Measurements from ENCODE around the gene MT4.

MT4 gene

DNA sequence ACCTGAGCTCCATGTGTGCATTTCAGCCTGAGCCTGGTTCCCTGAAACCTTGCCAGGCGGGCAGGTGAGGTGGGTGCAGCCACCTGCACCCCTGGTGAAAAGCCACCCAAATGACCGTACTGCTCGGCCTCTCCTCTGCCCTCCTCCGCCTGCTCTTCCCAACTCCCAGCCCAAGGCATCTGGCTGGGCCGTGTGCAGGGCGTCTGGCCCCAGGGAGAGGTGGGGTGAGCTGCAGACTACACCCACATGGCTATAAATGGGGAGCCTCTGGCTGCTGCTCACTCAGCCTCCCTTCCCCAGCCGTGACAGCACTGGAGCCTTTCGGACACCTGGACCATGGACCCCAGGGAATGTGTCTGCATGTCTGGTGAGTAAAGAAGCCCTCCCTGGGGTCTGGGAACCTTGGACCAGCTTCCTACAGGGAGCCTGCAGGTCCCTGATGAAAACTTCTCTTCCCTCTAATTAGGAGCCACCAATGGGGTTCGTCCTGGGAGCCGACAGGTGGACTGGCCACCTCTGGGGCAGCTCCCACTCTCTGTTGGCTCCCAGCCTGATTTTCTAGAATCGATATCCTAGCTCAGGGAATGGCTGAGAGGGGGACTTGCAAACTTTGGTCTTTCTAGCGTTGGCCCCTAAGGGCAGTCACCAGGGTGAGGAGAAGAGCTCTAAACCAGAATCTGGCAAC, at the start of gene MT4:
Gene MT4, plus strand, starts transcription at position 281 of the 685 bp plus-strand sequence. Its CDS starts 56 bp downstream, at position 337.
- DNase-seq, result no peak

DNA sequence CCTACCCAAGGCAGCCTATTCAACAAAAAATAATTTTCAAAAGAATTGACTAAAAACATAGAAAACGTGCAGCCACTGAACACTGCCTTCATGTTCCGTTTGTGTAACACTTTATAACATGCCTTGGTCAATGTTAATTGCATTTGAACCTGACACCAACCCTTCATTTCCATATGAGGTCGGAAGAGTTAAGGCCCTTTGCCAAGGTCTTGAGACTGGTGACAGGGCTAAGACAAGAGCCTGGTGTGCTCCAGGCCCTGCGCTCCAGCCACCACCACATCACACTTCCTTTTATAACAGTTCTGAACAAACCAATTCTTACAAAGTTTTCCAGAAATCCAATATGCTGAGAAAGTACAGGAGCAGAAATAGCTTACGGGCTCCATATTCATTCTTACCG, 49.2 kb upstream of the MT4 start:
- no peak for DNase-seq

DNA sequence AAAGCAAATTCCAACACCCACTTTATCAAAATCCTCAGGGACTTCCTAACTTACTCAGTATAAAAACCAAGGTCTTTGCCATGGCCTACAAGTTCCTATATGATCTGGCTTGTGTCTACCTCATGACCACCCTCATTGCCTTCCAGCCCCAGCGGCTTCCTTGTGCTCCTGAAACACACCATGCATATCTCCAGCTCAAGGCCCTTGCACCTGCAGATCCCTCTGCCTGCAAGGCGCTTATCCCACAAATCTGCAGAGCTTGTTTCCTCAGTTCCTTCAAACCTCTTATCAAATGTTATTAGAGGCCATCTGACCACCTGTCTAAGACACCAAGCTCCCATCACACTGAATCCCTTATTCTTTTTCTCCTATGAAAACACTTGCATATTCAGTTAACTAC, 47.7 kb upstream of the MT4 start:
- no peak for DNase-seq

DNA sequence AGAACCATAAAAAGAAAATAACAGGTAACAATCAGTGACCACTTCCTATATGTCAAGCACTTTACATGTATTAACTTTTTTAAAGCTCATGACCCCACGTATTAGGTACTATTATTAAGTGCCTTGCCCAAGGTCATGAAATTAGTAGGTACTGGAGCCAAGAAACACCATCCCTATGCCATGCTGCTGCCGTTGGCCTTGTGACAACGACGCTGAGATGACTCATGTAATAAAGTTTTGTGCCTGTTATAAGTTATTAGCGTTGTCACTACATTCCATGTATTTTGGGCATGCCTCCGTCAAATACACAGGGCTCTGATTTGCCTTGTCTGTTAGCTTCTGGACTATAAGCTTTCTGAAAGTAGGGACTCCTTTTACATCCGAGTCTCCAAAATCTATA, 46.4 kb upstream of the MT4 start:
- DNase-seq, result no peak

DNA sequence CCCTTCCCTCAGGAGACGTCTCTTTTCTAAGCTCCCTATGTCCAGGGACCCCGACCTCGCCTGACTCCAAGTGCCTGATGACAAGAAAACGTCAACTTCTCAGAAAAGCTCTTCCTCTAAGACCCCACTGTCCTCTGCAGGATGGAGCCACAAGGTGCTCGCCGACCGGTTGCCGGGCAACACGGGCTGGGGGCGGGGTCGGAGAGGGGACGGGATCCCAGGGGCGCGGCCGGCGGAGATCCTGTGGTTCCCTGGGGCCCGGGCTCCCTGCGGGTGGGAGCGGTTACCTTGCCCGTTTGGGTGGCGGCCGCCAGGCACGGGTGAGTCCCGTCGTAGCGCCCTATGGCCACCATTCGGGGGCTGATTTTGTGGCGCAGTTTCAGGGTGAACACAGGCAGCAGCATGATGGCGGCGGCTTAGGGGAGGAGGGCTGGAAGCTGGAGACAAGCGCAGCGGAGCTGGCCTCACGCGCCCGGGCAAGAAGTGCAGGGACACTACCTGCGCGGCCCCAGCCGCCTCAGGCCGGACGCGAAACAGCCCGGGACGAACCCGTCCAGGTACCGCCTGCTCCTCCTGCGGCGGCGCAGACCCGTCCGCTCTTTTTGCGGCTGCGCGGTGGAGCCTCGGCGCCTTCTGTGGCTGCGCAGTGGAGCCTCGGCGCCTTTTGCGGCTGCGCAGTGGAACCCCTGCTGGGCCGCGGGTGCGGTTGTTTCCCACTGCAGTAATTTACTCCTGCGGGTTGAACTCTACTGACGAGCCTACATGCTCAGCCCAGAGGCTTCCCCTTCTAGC, 45.2 kb upstream of the MT4 start, which contains the start of gene BBS2:
Gene BBS2, minus strand, starts transcription at position 566 of the 792 bp plus-strand sequence. Its CDS starts 162 bp downstream, at position 404.
- peak; percentile 97 for DNase-seq

DNA sequence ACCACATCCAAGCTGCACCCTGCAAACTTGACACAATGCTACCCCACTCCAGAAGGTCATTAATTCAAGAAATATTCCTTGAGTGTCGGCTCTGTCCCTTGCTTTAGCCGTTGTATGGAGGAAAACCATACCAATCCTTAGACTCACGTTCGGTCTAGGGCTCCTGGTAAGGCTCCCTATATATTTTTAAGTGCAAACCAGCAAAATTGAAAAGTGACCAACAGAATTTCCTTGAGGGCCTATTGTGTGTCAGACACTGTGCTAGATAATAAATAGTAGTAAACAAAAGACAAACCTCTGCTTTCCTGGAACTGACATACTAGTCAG, 44.7 kb upstream of the MT4 start:
- no peak for DNase-seq

DNA sequence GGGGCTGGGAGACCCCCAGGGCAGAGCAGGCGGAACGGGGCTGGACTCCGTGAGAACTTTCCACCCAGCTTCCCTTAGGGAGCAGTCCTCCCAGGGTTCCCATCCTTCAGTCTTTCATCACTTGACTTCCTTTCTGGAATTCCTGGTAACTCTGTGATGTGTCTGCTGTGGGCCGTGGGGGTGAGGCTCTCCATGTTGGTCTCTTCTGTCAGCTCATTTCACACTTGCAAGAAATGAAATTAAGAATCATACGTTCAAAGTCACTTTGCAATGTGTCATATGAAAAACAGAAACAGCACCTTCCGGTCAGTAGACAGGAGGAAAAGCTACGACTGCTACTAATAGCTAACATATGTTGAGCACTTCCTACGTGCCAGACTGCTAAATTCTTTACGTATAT, 39.6 kb upstream of the MT4 start:
- no peak for DNase-seq

DNA sequence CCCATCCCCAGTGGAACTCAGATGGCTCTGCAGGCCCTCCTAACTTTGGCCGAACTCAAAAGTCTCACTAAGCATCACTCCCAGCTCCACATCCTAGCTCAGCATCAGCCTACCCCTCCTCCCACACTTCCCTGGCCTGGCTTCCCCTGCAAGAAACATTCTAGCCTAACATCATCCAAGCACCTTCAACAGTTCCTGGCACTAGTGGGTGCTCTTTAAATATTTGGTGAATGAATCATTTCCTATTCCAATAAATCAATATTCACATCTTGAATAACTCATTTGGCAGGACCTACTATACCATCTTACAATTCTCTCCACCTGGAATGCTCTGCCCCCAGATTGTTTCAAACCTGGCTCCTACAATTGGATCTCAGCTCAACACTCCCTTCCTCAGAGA, 34.0 kb upstream of the MT4 start:
- no peak for DNase-seq

DNA sequence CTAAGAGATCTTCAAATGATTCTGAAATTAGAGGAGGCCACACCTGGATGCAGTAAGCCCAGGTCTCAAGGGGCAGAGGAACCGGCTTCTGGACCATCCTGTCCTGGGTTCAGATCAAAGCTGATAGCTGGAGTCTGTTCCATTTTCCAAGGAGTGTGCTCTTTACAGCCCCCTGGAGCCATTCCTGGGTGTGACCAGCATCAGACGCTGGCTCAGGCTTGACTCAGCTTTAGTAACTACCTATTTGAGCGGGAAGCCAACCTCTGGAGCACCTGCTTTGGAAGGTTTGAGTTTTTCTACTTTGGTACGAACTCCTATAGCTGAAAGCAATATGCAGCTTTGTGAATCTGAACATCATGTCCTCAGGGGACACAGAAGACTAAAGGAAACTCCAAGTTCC, 32.2 kb upstream of the MT4 start:
- no peak for DNase-seq

DNA sequence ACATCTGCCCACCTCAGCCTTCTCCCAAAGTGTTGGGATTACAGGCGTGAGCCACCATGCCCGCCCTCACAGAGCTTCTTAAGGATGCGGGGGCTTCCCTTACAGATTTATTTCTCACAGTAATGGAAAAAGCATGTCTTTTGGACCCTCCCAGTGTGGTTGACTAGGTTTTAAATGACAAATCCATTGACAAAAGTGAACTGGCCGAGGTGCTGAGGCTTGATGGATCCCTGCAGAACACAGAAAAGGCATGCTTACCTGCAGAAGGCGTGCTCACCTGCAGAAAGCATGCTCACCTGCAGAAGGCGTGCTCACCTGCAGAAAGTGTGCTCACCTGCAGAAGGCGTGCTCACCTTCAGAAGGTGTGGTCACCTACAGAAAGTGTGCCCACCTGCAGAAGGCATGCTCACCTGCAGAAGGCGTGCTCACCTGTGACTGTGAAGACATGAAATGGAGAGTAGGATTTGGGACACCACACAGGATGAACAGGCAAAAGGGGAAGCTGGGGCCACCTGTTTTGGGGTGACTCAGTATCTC, 30.0 kb upstream of the MT4 start:
- no peak for DNase-seq

DNA sequence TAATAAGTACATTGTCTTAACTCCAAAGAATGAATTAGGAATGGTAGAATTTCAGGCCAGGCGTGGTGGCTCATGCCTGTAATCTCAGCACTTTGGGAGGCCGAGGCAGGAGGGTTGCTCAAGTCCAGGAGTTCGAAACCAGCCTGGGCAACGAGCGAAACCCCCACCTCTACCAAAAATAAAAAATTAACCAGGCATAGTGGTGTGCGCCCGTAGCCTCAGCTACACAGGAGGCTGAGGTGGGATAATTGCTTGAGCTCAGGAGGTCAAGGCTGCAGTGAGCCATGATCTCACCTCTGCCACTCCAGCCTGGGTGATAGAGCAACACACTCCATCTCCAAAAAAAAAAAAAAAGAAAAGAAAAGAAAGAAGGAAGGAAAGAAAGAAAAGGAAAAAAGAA, 26.5 kb upstream of the MT4 start:
- DNase-seq, result no peak

DNA sequence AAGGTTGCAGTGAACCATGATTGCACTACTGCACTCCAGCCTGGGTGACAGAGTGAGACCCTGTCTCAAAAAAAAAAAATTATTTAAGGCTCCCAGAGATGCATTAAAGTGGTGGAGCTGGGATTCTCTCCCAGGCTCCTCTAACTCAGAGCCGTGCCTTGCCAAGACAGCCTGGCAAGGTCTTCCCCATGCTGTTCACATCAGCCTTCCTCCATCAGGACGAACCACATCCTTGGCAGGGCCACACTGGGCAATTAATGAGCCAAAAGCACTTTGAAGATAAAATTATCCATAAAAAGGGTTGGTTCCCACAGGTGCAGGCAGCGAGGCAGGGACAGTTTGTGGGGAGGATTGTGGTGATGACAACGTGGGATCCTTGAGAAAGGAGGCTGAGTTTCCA, 25.2 kb upstream of the MT4 start:
- DNase-seq, result no peak

DNA sequence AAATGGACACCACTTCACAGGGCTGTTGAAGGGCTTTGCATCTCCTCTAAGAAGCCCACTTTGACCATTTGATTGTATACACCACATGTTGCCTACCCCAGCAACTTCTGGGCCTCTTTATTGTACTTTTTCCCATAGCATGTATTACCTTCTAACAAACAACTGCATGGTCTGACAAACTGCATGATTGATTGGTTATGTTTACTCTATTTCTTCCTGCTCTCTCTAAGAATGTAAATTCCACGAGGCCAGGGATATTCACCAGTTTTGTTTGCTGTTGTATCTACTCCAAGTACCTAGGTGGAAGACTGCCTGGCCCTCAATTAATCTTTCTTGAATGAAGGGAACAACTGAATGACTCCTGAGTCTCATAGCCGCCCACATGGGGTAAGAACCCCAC, 22.8 kb upstream of the MT4 start:
- DNase-seq, result no peak

DNA sequence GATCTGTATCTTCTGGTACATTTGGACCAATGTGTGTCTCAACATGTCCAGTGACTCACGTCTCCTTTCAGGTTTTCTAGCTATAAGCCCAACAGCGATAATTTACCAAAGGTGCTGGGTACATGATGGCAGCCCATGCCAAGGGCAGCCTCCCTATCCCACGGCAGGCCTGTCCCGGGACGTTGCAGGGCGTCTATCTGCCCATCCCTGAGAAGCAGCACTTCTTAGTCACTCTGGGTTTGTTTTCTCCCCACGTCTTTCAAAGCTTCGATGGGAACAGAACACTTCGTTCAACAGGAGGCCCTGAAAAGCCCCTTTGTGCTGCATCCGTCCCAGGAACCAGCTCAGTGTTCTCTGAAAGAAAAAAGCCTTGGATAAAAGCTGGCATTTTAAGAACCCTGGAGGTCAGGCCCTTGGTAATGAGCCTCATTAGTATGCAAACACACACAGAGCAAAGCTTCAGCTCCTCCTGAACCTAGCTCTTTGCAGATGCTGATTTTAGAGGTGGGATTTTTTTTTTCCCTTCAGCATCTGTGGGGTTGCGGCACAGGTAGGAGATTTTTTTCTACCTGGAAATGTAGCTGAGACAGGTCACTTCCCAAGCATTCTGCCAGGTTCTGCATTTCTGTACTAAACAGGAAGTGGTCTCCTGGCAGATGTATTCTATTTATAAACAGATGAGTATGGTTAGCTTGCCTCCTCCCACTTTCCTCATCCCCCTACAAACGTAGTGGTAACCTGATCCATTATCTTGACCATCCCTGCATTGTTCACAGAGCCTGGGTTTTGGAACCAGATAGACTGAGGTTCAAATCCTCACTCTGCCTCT, 17.5 kb upstream of the MT4 start:
- peak; percentile 69 for DNase-seq

DNA sequence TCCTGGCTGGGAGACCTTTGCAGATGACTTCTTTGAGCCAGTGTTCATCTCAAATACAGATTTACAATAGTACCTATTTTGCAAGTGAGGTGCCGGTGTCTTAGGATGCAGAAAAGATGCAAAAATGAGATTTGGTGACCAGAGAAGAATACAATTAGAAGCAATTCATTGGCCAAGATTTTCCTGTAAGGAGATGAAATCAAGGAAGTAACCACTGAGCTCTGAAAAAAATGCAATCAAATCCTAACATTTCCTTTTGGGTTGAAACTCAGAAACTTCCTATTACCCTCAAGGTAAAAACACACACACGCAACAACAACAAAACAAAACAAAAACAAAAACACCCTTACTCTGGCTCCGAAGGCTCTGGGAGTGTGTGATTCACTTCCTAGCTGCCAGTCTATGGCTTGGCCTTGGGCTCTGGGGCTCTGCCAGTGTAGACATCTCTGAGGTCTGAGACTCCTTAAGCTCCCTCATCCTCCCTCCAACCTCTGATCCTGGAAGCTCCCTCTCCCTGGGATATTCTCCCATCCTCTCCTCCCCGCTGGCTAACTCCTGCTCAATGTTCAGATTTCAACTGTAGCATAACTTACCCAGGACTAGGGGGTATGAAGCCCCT, 16.8 kb upstream of the MT4 start:
- no peak for DNase-seq

DNA sequence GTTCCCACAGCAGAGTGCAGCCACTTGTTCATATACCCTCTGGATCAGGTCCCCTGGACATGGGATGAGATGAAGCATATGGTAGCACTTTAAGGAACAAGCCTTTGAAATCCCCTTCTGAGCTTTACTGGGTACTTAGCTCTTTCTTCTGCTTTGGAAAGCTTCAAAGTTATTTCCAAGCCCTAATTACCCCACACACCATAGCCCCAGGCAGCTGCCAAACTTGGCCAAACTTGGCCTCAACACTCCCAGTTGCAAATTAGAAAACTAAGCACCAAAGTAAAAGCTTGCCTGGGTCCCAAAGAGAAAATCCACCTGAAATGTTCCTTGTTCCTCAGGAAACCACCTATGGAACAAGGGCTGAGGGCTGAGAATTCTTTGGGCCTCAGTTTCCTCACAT, 15.7 kb upstream of the MT4 start:
- DNase-seq, result no peak

DNA sequence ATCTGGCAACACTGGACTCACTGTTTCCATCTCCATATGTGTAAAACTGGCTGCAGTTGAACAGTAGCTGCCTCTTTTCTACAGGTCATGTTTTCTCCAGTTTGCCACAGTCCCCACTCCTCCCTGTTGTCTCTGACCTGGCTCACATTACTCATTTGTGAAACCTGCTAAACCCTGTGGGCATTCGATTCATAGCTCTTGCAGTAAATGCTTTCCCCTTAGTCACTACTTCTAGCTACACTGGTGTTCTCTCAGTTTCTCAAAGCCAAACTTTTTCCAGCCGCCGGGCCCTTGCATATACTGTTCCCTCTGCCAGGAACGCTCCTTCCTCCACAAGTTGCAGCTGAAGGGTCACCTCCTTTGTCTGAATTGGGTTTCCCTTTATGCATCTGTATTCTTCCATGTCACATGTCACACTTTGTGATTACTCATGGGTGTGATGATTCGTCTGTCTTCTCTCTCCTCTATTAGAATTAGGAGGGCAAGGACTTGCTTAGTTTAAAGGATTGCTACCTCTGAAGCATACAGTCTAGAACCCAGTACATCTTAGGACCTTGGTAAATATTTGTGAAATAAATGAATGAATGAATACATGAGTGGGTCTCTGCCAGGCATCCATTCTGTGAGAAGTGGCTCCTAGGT, 15.0 kb upstream of the MT4 start:
- DNase-seq, result no peak

DNA sequence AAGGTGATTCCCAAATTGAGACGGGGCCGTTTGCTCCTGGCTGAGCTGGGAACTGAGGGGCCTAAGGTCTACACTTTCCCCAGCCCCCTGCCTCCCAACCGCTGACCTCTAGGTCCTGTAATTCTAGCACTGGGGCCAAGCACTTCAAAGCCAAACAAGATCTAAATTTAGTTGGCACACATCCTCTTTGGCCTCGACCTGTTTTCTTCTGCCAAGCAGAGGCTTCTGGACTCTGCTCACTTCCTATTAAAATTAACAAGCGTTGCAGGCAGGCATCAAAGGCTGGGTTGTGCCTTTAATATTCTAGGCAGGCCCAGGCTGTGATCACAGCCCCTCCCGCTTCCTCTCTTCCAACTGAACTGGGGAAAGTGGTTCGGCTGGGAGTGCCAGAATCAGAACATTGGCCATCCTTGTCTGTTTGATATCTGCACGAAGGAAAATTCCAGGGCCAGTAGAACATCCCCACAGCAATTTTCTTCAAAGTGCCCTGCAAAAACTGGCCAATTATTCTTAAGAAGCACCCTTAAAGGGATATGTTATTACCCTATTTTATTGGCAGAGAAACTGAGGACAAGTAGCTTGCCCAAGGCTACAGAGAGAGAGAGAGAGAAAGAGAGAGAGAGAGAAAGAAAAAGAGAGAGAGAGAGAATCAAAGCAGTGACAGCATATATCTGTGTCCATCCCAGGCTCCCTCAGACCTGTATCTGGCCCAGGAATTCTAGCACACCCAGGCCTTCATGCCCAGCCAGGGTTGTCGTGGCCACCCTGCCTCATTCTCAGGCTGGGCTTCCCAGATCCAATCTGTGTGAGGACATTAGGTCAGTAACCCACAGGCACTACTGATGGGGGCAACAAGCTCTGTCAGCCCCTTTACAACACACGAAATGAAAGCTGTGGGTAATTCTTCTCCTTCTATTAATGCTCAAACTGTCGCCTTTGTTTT, 12.8 kb upstream of the MT4 start:
- DNase-seq, result peak; percentile 80

DNA sequence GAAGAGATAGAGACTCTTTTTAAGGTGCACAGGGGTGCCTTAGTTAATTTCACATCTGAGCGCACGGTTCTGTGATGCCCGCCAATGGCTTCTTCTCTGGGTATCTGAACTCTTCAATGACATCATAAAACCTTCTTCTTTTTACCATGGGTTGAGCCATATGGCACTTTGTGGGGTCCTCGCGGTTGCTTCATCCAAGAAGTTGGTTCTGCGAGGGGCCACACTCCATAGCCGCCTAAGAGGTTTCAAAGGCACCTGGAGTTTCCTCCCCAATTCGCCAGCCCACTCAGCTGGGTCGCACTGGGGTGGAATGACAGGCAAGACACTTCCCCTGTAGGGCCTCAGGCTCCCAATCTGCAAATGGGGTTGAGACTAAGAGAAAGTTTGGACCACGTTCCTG, 10.4 kb upstream of the MT4 start:
- no peak for DNase-seq

DNA sequence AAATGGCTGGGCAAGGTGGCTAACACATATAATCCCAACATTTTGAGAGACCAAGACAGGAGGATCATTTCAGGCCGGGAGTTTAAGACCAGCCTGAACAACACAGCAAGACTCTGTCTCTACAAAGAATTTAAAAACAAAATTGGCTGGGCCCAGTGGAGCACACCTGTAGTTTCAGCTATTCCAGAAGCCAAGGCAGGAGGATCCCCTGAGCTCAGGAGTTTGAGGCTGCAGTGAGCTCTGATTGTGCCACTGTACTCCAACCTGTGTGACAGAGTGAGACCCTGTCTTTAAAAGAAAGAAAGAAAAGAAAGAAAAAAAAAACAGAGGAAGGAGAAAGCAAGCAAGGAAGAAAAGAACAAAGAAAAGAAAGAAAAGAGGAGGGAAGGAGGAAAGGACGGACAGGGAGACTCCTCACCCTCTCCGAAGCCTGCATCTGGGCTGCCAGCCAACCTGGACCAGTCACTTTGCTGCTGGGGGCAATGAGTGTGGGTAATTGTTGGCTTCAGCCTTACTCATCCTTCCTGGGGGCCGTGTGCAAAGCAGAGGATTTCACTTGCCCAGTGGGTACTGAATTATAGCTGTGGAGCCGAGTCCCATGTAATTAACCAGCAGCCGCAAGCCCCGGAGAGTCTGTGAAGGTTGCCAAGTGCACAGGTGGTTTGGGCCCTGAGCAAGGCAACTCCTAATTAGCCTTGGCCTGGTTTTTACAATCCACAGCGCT, 6.7 kb upstream of the MT4 start:
- peak; percentile 69 for DNase-seq

DNA sequence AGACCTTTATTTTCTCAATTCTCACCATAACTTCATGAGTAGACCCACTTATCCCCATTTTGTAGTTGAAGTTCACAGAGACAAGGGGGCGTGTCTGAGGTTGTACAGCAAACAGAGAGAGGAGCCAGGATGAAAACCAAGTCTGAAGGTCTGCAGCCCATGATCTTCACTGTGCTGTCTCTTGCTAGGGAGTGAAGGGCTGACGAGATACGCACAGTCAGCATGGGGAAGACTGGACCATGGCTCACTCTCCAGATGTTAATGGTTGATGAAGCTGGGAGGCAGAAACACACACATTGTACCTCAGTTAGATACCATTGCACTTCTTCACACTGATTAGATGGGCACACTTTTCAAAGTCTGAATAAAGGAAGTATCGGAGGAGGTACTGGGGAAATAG, 5.8 kb upstream of the MT4 start:
- DNase-seq, result no peak
